Measurements from ENCODE around the gene CSNK1E. TPM values are rescaled to one million over a fixed set of nuclear protein-coding genes. Genes with fewer than 3 reads are reported as not detected.
A peak's percentile ranks its signal among the peaks of the same experiment; 100 is the strongest.

Gene CSNK1E
- total RNA-seq, 2 experiments from 2014 or later, result 110 to 122 TPM

DNA sequence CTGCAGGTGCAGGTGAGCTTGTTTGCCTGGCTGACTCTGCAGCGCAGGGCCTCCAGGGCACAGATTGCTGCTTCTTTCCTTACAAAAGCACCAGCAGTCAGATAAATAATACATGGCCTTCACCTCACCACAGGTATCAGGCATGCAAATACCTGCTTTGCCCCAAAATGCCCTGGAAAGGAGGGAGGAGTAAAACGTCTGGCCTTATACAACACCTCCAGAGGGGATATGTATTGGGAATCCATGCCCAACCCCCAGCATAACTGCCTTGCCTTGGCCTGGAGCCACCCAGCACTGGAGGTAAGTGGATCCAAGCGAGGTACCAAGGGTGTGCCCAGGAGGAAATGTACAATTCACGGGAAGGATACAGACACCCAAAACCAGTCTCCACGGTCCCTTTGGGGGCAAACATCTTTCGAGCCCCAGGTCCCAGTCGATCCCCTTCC is 45.3 kb downstream of the CSNK1E start:
- no peaks in the 10 kb centered on the region for H3K27me3 Mint-ChIP-seq

GRCh38 chr22:38271101-38271500 is 46.1 kb downstream of the CSNK1E start:
- H3K27me3 Mint-ChIP-seq, result no peaks in the 10 kb centered on the region
- CTCF ChIA-PET, result no interaction called here
- no peak overlapping the region for H3K27ac Mint-ChIP-seq
- H3K9me3 Mint-ChIP-seq (ENCODE audit: low read depth), result no peaks in the 10 kb centered on the region
- peaks cover 52% of the 10 kb centered on the region for H3K4me1 Mint-ChIP-seq
- no peak for DNase-seq
- ATAC-seq, result no peak
- no peak overlapping the region for H3K4me3 Mint-ChIP-seq
- peaks cover 1% of the 10 kb centered on the region for H3K36me3 Mint-ChIP-seq

More for the DNA sequence above, 45.3 kb downstream of the CSNK1E start:
- Mint-ChIP-seq H3K4me1 (peaks cover 45% of the 10 kb centered on the region), H3K4me3 (peak overlapping the region; percentile 80), H3K9me3 (ENCODE audit: low read depth) (no peaks in the 10 kb centered on the region), H3K27ac (peak overlapping the region; percentile 61), H3K36me3 (peaks cover 1% of the 10 kb centered on the region)
- no peak for DNase-seq
- ATAC-seq, result peak; percentile 2
- CTCF ChIA-PET, result interaction anchor here (1.0 kb wide), 1 partner anchor 27 kb away, joined by 3 read pairs; no protein-coding TSS in a partner anchor

DNA sequence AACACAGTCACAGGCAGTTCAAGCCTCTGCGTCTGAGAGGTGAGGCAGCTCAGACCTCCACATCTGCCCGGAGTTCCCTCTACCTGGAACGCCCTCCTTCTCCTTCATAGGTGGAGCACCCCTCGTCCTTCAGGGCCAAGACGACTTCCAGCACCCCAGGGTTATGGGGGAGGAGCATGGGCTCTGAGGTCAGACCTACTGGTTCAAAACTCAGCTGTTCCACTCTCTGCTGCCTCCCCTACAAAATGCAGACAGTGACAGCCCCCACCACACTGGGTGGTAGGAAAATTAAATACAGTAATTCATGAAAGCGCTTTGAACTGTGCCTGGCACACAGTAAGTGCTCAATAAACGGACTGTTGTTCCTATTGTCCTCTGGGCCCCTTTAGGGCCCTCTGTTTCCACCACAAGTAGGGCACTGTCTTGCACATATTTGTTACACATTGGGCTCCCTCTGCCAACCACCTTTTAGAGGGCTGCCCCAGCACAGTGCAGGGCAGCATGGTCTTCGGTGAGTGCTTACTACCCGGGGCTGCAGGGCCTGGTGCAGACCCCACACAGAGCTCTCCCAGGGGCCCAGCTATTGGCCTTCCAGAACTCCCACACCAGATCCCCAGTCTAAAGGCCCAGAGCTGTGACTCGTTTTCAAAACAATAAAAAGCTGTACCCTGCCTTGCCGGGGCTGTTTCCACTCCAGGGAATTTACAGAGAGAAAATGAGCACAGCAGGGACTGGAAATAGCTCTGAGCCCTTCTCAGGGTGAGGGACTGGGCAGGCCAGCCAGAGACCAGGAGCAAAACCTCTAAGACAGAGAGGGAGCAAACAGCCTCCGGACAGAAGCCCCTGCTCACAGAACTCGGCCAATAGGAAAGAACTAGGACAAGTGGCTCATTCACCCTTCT is 46.9 kb downstream of the CSNK1E start:
- CTCF ChIA-PET, result interaction anchor here (0.7 kb wide), 1 partner anchor 10 kb away, joined by 3 read pairs; no protein-coding TSS in a partner anchor
- DNase-seq, result no peak
- Mint-ChIP-seq H3K9me3 (ENCODE audit: low read depth) (no peaks in the 10 kb centered on the region), H3K4me1 (peaks cover 53% of the 10 kb centered on the region), H3K27me3 (no peaks in the 10 kb centered on the region), H3K27ac (peak overlapping the region; percentile 17), H3K4me3 (no peak overlapping the region), H3K36me3 (peaks cover 1% of the 10 kb centered on the region)
- no peak for ATAC-seq

DNA sequence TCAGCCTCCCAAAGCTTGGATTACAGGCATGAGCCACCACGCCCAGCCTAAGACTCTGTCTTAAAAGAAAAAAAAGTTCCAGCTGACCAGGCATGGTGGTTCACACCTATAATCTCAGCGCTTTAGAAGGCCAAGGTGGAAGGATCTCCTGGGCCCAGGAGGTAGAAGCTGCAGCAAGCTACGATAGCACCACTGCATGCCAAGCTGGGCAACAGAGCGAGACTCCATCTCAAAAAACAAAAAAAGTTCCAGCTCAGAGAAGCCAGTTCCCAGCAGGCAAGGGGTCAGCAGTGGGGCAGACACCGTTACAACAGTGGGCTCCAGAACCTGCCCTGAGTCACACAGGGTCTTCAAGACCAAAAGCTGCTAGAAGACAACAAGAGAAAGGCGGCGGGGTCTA is 47.8 kb downstream of the CSNK1E start:
- Mint-ChIP-seq H3K4me3 (no peak overlapping the region), H3K27ac (no peak overlapping the region), H3K36me3 (peaks cover 1% of the 10 kb centered on the region), H3K9me3 (ENCODE audit: low read depth) (no peaks in the 10 kb centered on the region), H3K4me1 (peaks cover 52% of the 10 kb centered on the region), H3K27me3 (no peaks in the 10 kb centered on the region)
- DNase-seq (no peak), ATAC-seq (no peak)
- CTCF ChIA-PET, result interaction anchor here (0.7 kb wide), 1 partner anchor 9 kb away, joined by 3 read pairs; no protein-coding TSS in a partner anchor

- peaks cover 48% of the 10 kb centered on the region for H3K4me1 Mint-ChIP-seq
- H3K27me3 Mint-ChIP-seq, result no peaks in the 10 kb centered on the region
- no peak overlapping the region for H3K4me3 Mint-ChIP-seq
- no peaks in the 10 kb centered on the region for H3K9me3 Mint-ChIP-seq (ENCODE audit: low read depth)
- CTCF ChIA-PET, result interaction anchor here (0.7 to 1.6 kb wide), 5 partner anchors 21 to 215 kb away, joined by 3 to 8 read pairs (median 5); no protein-coding TSS in a partner anchor
- H3K36me3 Mint-ChIP-seq, result peaks cover 1% of the 10 kb centered on the region
- ATAC-seq, result peak; percentile 85
- peak; percentile 79 for DNase-seq
- peak overlapping the region; percentile 58 for H3K27ac Mint-ChIP-seq
These were observed 50.1 kb downstream of the CSNK1E start for GRCh38 chr22:38267086-38267485.

- DNase-seq (no peak), ATAC-seq (no peak)
- Mint-ChIP-seq H3K27me3 (no peaks in the 10 kb centered on the region), H3K4me3 (no peak overlapping the region), H3K27ac (peak overlapping the region; percentile 15), H3K36me3 (peaks cover 1% of the 10 kb centered on the region), H3K9me3 (ENCODE audit: low read depth) (no peaks in the 10 kb centered on the region), H3K4me1 (peaks cover 46% of the 10 kb centered on the region)
- CTCF ChIA-PET, result interaction anchor here (0.9 to 1.6 kb wide), 4 partner anchors 20 to 214 kb away, joined by 3 to 7 read pairs (median 6); no protein-coding TSS in a partner anchor
These were observed 51.1 kb downstream of the CSNK1E start for GRCh38 chr22:38266120-38266519.

DNA sequence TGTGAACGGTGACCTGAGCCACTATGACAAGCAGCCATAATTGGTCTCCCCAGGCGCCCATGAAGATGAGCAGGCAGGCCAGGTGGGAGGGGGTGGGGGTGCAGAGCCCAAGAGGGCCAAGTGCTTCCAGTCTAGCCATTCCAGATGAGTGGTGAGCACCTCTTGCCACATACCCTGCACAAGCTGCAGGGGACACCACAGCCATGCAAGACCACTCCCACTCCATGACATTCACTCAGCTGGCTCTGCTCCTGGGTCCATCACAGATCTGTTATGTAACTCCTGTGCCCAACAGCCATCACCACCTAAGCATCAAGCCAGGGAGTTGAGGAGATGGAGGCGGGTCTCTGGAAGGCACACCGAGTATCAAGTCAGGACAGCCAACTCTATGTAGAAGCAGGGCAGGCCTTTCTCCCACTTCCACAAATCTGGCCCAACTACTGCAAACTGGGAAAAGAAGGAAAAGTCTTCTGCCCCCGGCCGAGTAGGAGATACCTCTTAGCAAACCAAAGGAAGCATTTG is 52.9 kb downstream of the CSNK1E start:
- no peak for ATAC-seq
- peaks cover 43% of the 10 kb centered on the region for H3K4me1 Mint-ChIP-seq
- CTCF ChIA-PET, result no interaction called here
- no peak for DNase-seq
- no peaks in the 10 kb centered on the region for H3K27me3 Mint-ChIP-seq
- H3K4me3 Mint-ChIP-seq, result no peak overlapping the region
- H3K9me3 Mint-ChIP-seq (ENCODE audit: low read depth), result no peaks in the 10 kb centered on the region
- H3K36me3 Mint-ChIP-seq, result peaks cover 1% of the 10 kb centered on the region
- no peak overlapping the region for H3K27ac Mint-ChIP-seq

- Mint-ChIP-seq H3K27ac (no peak overlapping the region), H3K36me3 (no peaks in the 10 kb centered on the region), H3K9me3 (ENCODE audit: low read depth) (no peaks in the 10 kb centered on the region), H3K27me3 (no peaks in the 10 kb centered on the region), H3K4me3 (no peak overlapping the region), H3K4me1 (peaks cover 31% of the 10 kb centered on the region)
- ATAC-seq (no peak), DNase-seq (peak; percentile 48)
- CTCF ChIA-PET, result interaction anchor here (0.9 to 1.7 kb wide), 3 partner anchors 19 to 210 kb away, joined by 3 to 4 read pairs (median 4); no protein-coding TSS in a partner anchor
These were observed 55.0 kb downstream of the CSNK1E start for GRCh38 chr22:38262051-38262795.

- Mint-ChIP-seq H3K27ac (peak overlapping the region; percentile 80), H3K4me3 (no peak overlapping the region), H3K27me3 (no peaks in the 10 kb centered on the region), H3K9me3 (ENCODE audit: low read depth) (no peaks in the 10 kb centered on the region), H3K36me3 (no peaks in the 10 kb centered on the region), H3K4me1 (peaks cover 20% of the 10 kb centered on the region)
- DNase-seq (no peak), ATAC-seq (no peak)
- CTCF ChIA-PET, result interaction anchor here (0.9 to 1.6 kb wide), 2 partner anchors 9 to 92 kb away, joined by 3 to 4 read pairs; no protein-coding TSS in a partner anchor
These were observed 56.2 kb downstream of the CSNK1E start for GRCh38 chr22:38260761-38261681.

DNA sequence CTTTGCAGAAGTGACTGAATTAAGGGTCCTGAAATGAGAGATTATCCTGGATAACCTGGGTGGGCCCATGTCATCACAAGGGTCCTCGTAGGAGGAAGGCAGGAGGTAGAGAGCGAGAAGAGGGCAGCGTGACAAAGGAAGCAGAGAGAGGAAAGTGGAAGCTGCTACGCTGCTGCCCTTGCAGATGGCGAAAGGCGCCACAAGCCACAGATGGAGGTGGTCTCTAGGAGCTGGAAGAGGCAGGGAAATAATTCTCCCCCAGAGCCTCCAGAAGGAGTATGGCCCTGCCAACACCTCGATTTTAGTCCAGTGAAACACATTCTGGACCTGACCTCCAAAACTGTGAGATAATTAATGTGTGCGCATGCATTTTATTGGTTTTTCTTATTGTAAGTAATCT is 57.9 kb downstream of the CSNK1E start:
- ATAC-seq, result no peak
- CTCF ChIA-PET, result interaction anchor here (1.4 kb wide), 1 partner anchor 207 kb away, joined by 3 read pairs; no protein-coding TSS in a partner anchor
- Mint-ChIP-seq H3K4me3 (no peak overlapping the region), H3K36me3 (no peaks in the 10 kb centered on the region), H3K27me3 (no peaks in the 10 kb centered on the region), H3K9me3 (ENCODE audit: low read depth) (no peaks in the 10 kb centered on the region), H3K27ac (no peak overlapping the region), H3K4me1 (peaks cover 19% of the 10 kb centered on the region)
- no peak for DNase-seq

DNA sequence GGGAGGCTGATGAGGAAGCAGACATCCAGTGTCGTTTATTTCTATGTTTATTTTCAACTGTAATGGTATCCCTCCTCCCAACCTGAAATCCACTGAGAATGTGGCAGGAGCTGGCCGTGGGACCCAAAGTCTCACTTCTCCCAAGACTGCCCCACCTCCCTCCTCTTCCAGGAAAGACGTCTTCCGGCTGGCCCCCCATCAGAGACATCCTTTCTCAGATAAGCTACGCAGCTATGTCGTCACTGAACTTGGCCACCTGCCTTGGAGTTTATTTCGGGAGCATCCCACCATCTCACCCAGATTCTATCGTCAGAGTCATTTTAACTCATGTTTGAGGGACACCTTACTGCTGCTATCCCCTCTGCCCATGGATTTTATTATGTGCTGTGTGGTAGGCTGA is 58.3 kb downstream of the CSNK1E start:
- no peak overlapping the region for H3K27ac Mint-ChIP-seq
- no peak for ATAC-seq
- no peaks in the 10 kb centered on the region for H3K36me3 Mint-ChIP-seq
- no peak for DNase-seq
- peaks cover 19% of the 10 kb centered on the region for H3K4me1 Mint-ChIP-seq
- CTCF ChIA-PET, result interaction anchor here (1.2 to 1.4 kb wide), 2 partner anchors 157 to 206 kb away, joined by 3 read pairs; no protein-coding TSS in a partner anchor
- no peaks in the 10 kb centered on the region for H3K27me3 Mint-ChIP-seq
- H3K4me3 Mint-ChIP-seq, result no peak overlapping the region
- no peaks in the 10 kb centered on the region for H3K9me3 Mint-ChIP-seq (ENCODE audit: low read depth)

- Mint-ChIP-seq H3K9me3 (ENCODE audit: low read depth) (no peaks in the 10 kb centered on the region), H3K4me3 (no peak overlapping the region), H3K27ac (no peak overlapping the region), H3K36me3 (no peaks in the 10 kb centered on the region), H3K27me3 (no peaks in the 10 kb centered on the region), H3K4me1 (peaks cover 18% of the 10 kb centered on the region)
- CTCF ChIA-PET, result interaction anchor here (0.7 to 1.4 kb wide), 3 partner anchors 95 to 205 kb away, joined by 3 to 4 read pairs (median 3); no protein-coding TSS in a partner anchor
- DNase-seq, result no peak
- no peak for ATAC-seq
These were observed 59.5 kb downstream of the CSNK1E start for GRCh38 chr22:38257650-38258250.
